Ammon's horn (tissue), 1 donor: Measurements from ENCODE around the gene CEP131.

Experiments used
- DNase-seq: peaks from one replicate; pipeline ENCODE4 v3.0.0-alpha.2; 2016; ENCODE audit warnings: low spot score

Gene CEP131

GRCh38 chr17:81166033-81166492 lies 56.7 kb downstream of the CEP131 start, which contains the start of gene AATK:
Gene AATK, minus strand, starts transcription at chr17:81166221. Its CDS starts 229 bp downstream, at chr17:81165992.
- no peak for DNase-seq

- DNase-seq = peak; percentile 63
Observed at GRCh38 chr17:81165246-81166032, 57.3 kb downstream of the CEP131 start, which contains the start of gene PVALEF. Gene PVALEF, plus strand, starts transcription at chr17:81165507. Its CDS starts 15,720 bp downstream, at chr17:81181227.

GRCh38 chr17:81164371-81165245 lies 58.2 kb downstream of the CEP131 start:
- peak; percentile 84 for DNase-seq

- DNase-seq = no peak
Observed at GRCh38 chr17:81163703-81164370, 58.9 kb downstream of the CEP131 start.

GRCh38 chr17:81163051-81163695 lies 59.6 kb downstream of the CEP131 start:
- no peak for DNase-seq

- DNase-seq = no peak
Observed at GRCh38 chr17:81162491-81162890, 60.3 kb downstream of the CEP131 start.

GRCh38 chr17:81161972-81162371 lies 60.8 kb downstream of the CEP131 start:
- DNase-seq = no peak

GRCh38 chr17:81161536-81161935 lies 61.2 kb downstream of the CEP131 start:
- no peak for DNase-seq

- DNase-seq = no peak
Observed at GRCh38 chr17:81160747-81161453, 61.9 kb downstream of the CEP131 start.

- no peak for DNase-seq
Observed at GRCh38 chr17:81160306-81160705, 62.5 kb downstream of the CEP131 start.

- no peak for DNase-seq
Observed at GRCh38 chr17:81159611-81160265, 63.0 kb downstream of the CEP131 start.

GRCh38 chr17:81158688-81159590 lies 63.8 kb downstream of the CEP131 start:
- DNase-seq = no peak

- DNase-seq = no peak
Observed at GRCh38 chr17:81157848-81158687, 64.7 kb downstream of the CEP131 start.

GRCh38 chr17:81156866-81157805 lies 65.6 kb downstream of the CEP131 start:
- DNase-seq = no peak

GRCh38 chr17:81154961-81155360 lies 67.8 kb downstream of the CEP131 start:
- no peak for DNase-seq

GRCh38 chr17:81154016-81154415 lies 68.7 kb downstream of the CEP131 start:
- peak; percentile 50 for DNase-seq

GRCh38 chr17:81153340-81153803 lies 69.4 kb downstream of the CEP131 start:
- DNase-seq = peak; percentile 93
